Measurements from ENCODE around the gene SPEM2.

SPEM2 gene

GRCh38 chr17:7403043-7403726, 22.2 kb upstream of the SPEM2 start:
- DNase-seq (ENCODE audit: low spot score) = no peak
- in situ Hi-C loops (cut with MboI; ENCODE audit: low pct_unique_long_range_greater_than_20kb, low sequenced_read_pairs, unreplicated experiment) = no loop called here
- TF ChIP-seq CTCF (IDR thresholded peaks at IDR 0.05; ENCODE audit: extremely low read depth, insufficient read depth, missing control alignments) = no peak

GRCh38 chr17:7403727-7403976, 21.8 kb upstream of the SPEM2 start:
- in situ Hi-C loops (cut with MboI; ENCODE audit: low pct_unique_long_range_greater_than_20kb, low sequenced_read_pairs, unreplicated experiment) = no loop called here
- no peak for DNase-seq (ENCODE audit: low spot score)

GRCh38 chr17:7403977-7404736, 21.3 kb upstream of the SPEM2 start, which contains the start of gene TMEM256:
Gene TMEM256, minus strand, starts transcription at chr17:7404097. Its CDS starts 13 bp downstream, at chr17:7404084.
- in situ Hi-C loops (cut with MboI; ENCODE audit: low pct_unique_long_range_greater_than_20kb, low sequenced_read_pairs, unreplicated experiment) = no loop called here
- no peak for TF ChIP-seq CTCF (IDR thresholded peaks at IDR 0.05; ENCODE audit: extremely low read depth, insufficient read depth, missing control alignments)
- peak; percentile 97 for DNase-seq (ENCODE audit: low spot score)

More at GRCh38 chr17:7403727-7403976, 21.8 kb upstream of the SPEM2 start:
- no peak for TF ChIP-seq CTCF (IDR thresholded peaks at IDR 0.05; ENCODE audit: extremely low read depth, insufficient read depth, missing control alignments)

GRCh38 chr17:7404737-7405349, 20.6 kb upstream of the SPEM2 start:
- in situ Hi-C loops (cut with MboI; ENCODE audit: low pct_unique_long_range_greater_than_20kb, low sequenced_read_pairs, unreplicated experiment) = no loop called here
- peak; percentile 81 for DNase-seq (ENCODE audit: low spot score)
- no peak for TF ChIP-seq CTCF (IDR thresholded peaks at IDR 0.05; ENCODE audit: extremely low read depth, insufficient read depth, missing control alignments)

GRCh38 chr17:7405350-7406234, 19.8 kb upstream of the SPEM2 start:
- DNase-seq (ENCODE audit: low spot score) = no peak
- in situ Hi-C loops (cut with MboI; ENCODE audit: low pct_unique_long_range_greater_than_20kb, low sequenced_read_pairs, unreplicated experiment) = no loop called here
- no peak for TF ChIP-seq CTCF (IDR thresholded peaks at IDR 0.05; ENCODE audit: extremely low read depth, insufficient read depth, missing control alignments)

GRCh38 chr17:7406235-7406825, 19.1 kb upstream of the SPEM2 start:
- TF ChIP-seq CTCF (IDR thresholded peaks at IDR 0.05; ENCODE audit: extremely low read depth, insufficient read depth, missing control alignments) = no peak
- in situ Hi-C loops (cut with MboI; ENCODE audit: low pct_unique_long_range_greater_than_20kb, low sequenced_read_pairs, unreplicated experiment) = no loop called here

More at GRCh38 chr17:7406235-7406825, 19.1 kb upstream of the SPEM2 start:
- no peak for DNase-seq (ENCODE audit: low spot score)

All from GM13977 (cell line).